GM12878 (cell line): ENCODE results near the gene DIDO1.

Source experiments
- CTCF ChIP-seq, 3 experiments: IDR thresholded peaks in 2 of 3; conservative IDR thresholded peaks in 1 of 3; 2 replicates each; pipeline ENCODE4 v1.5.1; 2011; ENCODE audit warnings: low read depth in 3 of 3, low read length in 3 of 3, mild to moderate bottlenecking in 3 of 3, control low read depth in 2 of 3, moderate library complexity in 2 of 3, inconsistent platforms in 1 of 3, mixed read lengths in 1 of 3; ENCODE audit not compliant: control insufficient read depth in 2 of 3, insufficient read depth in 1 of 3; ENCODE audit errors: extremely low read depth in 1 of 3
- EZH2 ChIP-seq: IDR thresholded peaks from 2 replicates; pipeline ENCODE4 v1.6.1; 2012; ENCODE audit warnings: low read depth, mild to moderate bottlenecking, control low read depth, inconsistent platforms, low read length, borderline replicate concordance; ENCODE audit not compliant: control insufficient read depth
- JUNB ChIP-seq: IDR thresholded peaks from 2 replicates; pipeline ENCODE4 v1.6.1; 2016; ENCODE audit warnings: antibody characterized with exemption, mild to moderate bottlenecking
- POLR2A ChIP-seq: IDR thresholded peaks from 2 replicates; pipeline ENCODE4 v1.6.1; 2011; ENCODE audit warnings: low read depth, mild to moderate bottlenecking, low read length
- TCF7 ChIP-seq: IDR thresholded peaks from 2 replicates; pipeline ENCODE4 v1.6.1; 2014; ENCODE audit warnings: antibody characterized with exemption, borderline replicate concordance
- ZBTB40 ChIP-seq: fragments of 450-650 bp; IDR thresholded peaks from 2 replicates; pipeline ENCODE4 v1.6.1; 2016; ENCODE audit warnings: mild to moderate bottlenecking, moderate library complexity, borderline replicate concordance

GRCh38 chr20:62967149-62967501 lies 40.8 kb upstream of the DIDO1 start:
- TF ChIP-seq ZBTB40, result no peak
- TF ChIP-seq JUNB, result no peak
- no peak for TF ChIP-seq POLR2A
- no peak for TF ChIP-seq EZH2
- no peak for TF ChIP-seq TCF7
- TF ChIP-seq CTCF (IDR thresholded peaks at IDR 0.05 in 2 of 3, conservative IDR thresholded peaks at IDR 0.05 in 1 of 3; ENCODE audit: control insufficient read depth in 2 of 3, extremely low read depth in 1 of 3, insufficient read depth in 1 of 3, low read depth in 3 of 3, low read length in 3 of 3), result no peak
